ENCODE data around the gene UCN2. TPM values are rescaled to one million over a fixed set of nuclear protein-coding genes. Genes with fewer than 3 reads are reported as not detected.
A peak's percentile ranks its signal among the peaks of the same experiment; 100 is the strongest.

The UCN2 gene
- total and polyA plus RNA-seq, 2 donors from 2014 or later: not detected

- Histone ChIP-seq H3K4me3 (ENCODE audit: low read length in 3 of 3) (no peak overlapping the region), H3K36me3 (ENCODE audit: control insufficient read depth in 2 of 3, insufficient read depth in 3 of 3, low read length in 3 of 3) (peaks cover 0 to 2% (median 0%) of the 10 kb centered on the region in 3 donors), H3K4me1 (ENCODE audit: control insufficient read depth in 2 of 3, insufficient read depth in 2 of 3, low read depth in 1 of 3, low read length in 3 of 3) (peaks cover 0 to 3% (median 3%) of the 10 kb centered on the region in 3 donors), H3K9me3 (ENCODE audit: control insufficient read depth in 2 of 3, insufficient read depth in 1 of 3, low read length in 3 of 3) (no peaks in the 10 kb centered on the region), H3K9ac (ENCODE audit: low read length in 3 of 3) (no peak overlapping the region), H3K27ac (ENCODE audit: low read depth in 2 of 2, low read length in 2 of 2) (no peak overlapping the region), H3K27me3 (ENCODE audit: control insufficient read depth, insufficient read depth, low read length) (no peaks in the 10 kb centered on the region)
- peak in 1 of 5 donors; percentile 24 for DNase-seq
- FAIRE-seq: no peak
- no peak for TF ChIP-seq CTCF (IDR thresholded peaks at IDR 0.05; ENCODE audit: borderline replicate concordance, extremely low read depth, insufficient read depth)
- intact Hi-C loops (cut with DNase I): loop anchor here (5.0 kb wide), 1 partner anchor 86 kb away; no protein-coding TSS in a partner anchor
These were observed 15.5 kb downstream of the UCN2 start for GRCh38 chr3:48548126-48548525.

- TF ChIP-seq CTCF (IDR thresholded peaks at IDR 0.05; ENCODE audit: borderline replicate concordance, extremely low read depth, insufficient read depth): no peak
- Histone ChIP-seq H3K36me3 (ENCODE audit: control insufficient read depth in 2 of 3, insufficient read depth in 3 of 3, low read length in 3 of 3) (peaks cover 0 to 2% (median 0%) of the 10 kb centered on the region in 3 donors), H3K9me3 (ENCODE audit: control insufficient read depth in 2 of 3, insufficient read depth in 1 of 3, low read length in 3 of 3) (no peaks in the 10 kb centered on the region), H3K27ac (ENCODE audit: low read depth in 2 of 2, low read length in 2 of 2) (no peak overlapping the region), H3K4me1 (ENCODE audit: control insufficient read depth in 2 of 3, insufficient read depth in 2 of 3, low read depth in 1 of 3, low read length in 3 of 3) (peaks cover 0 to 3% (median 3%) of the 10 kb centered on the region in 3 donors), H3K9ac (ENCODE audit: low read length in 3 of 3) (no peak overlapping the region), H3K4me3 (ENCODE audit: low read length in 3 of 3) (no peak overlapping the region), H3K27me3 (ENCODE audit: control insufficient read depth, insufficient read depth, low read length) (no peaks in the 10 kb centered on the region)
- intact Hi-C loops (cut with DNase I): loop anchor here (5.0 kb wide), 1 partner anchor 84 kb away; no protein-coding TSS in a partner anchor
- DNase-seq: no peak
- FAIRE-seq: no peak
These were observed 17.3 kb downstream of the UCN2 start for GRCh38 chr3:48546203-48546829.

- Histone ChIP-seq H3K9ac (ENCODE audit: low read length in 3 of 3) (no peak overlapping the region), H3K4me1 (ENCODE audit: control insufficient read depth in 2 of 3, insufficient read depth in 2 of 3, low read depth in 1 of 3, low read length in 3 of 3) (peaks cover 0 to 3% (median 3%) of the 10 kb centered on the region in 3 donors), H3K27me3 (ENCODE audit: control insufficient read depth, insufficient read depth, low read length) (no peaks in the 10 kb centered on the region), H3K9me3 (ENCODE audit: control insufficient read depth in 2 of 3, insufficient read depth in 1 of 3, low read length in 3 of 3) (no peaks in the 10 kb centered on the region), H3K4me3 (ENCODE audit: low read length in 3 of 3) (no peak overlapping the region), H3K27ac (ENCODE audit: low read depth in 2 of 2, low read length in 2 of 2) (no peak overlapping the region), H3K36me3 (ENCODE audit: control insufficient read depth in 2 of 3, insufficient read depth in 3 of 3, low read length in 3 of 3) (peaks cover 0 to 2% (median 0%) of the 10 kb centered on the region in 3 donors)
- intact Hi-C loops (cut with DNase I): no loop called here
- FAIRE-seq: no peak
- no peak for DNase-seq
- no peak for TF ChIP-seq CTCF (IDR thresholded peaks at IDR 0.05; ENCODE audit: borderline replicate concordance, extremely low read depth, insufficient read depth)
These were observed 19.4 kb downstream of the UCN2 start for GRCh38 chr3:48544141-48544540.

Data from kidney (tissue), 14 donors.